Thoracic aorta (tissue), 2 donors: ENCODE results near the gene CYTH1. TPM values are rescaled to one million over a fixed set of nuclear protein-coding genes. Genes with fewer than 3 reads are reported as not detected.

ENCODE experiments used
- ATAC-seq: fragments of 150-250 bp; one replicate; pipeline ENCODE4 v1.8.0; 2017; ENCODE audit warnings: low read depth; ENCODE audit not compliant: insufficient number of reproducible peaks, low FRiP score
- DNase-seq: peaks from one replicate; pipeline ENCODE4 v3.0.0-alpha.2; 2020; ENCODE audit warnings: low spot score
- H3K27ac ChIP-seq, 2 donors: fragments of 200-600 bp; sonication (generic); 1 replicate in 1 of 2; 2 replicates in 1 of 2; pipeline ENCODE4 v1.5.1; 2016; ENCODE audit warnings: mild to moderate bottlenecking in 2 of 2, moderate library complexity in 2 of 2
- H3K27me3 ChIP-seq: fragments of 200-600 bp; sonication (generic); replicated peaks from 2 replicates; pipeline ENCODE4 v1.6.0; 2016; ENCODE audit warnings: mild to moderate bottlenecking; ENCODE audit not compliant: insufficient read depth
- H3K36me3 ChIP-seq: fragments of 200-600 bp; sonication (generic); one replicate; pipeline ENCODE4 v1.5.1; 2016
- H3K4me1 ChIP-seq, 2 donors: fragments of 200-600 bp; sonication (generic); 1 replicate in 1 of 2; 2 replicates in 1 of 2; pipeline versions ENCODE4 v1.5.1 to v1.6.0; 2016; ENCODE audit warnings: low read depth in 2 of 2, mild to moderate bottlenecking in 1 of 2; ENCODE audit not compliant: control insufficient read depth in 1 of 2
- H3K4me3 ChIP-seq: fragments of 200-600 bp; sonication (generic); 2 replicates; pipeline ENCODE4 v1.5.1; 2016; ENCODE audit warnings: mild to moderate bottlenecking
- H3K9me3 ChIP-seq: fragments of 200-600 bp; sonication (generic); 2 replicates; pipeline ENCODE4 v1.5.1; 2016
- total RNA-seq, 2 donors: library from RNA; depleted of rRNA; stranded (reverse); fragments of >200 nt; gene quantifications; one replicate each; pipeline versions ENCODE4 v1.1.0 to v1.2.3, GENCODE V29; 2016
- TF ChIP-seq, protein P1 (sequence below): fragments of 200-600 bp; sonication (generic); IDR thresholded peaks from one replicate; pipeline ENCODE4 v1.5.1; 2019; ENCODE audit warnings: antibody characterized with exemption

Gene CYTH1
- total RNA-seq, 2 donors from 2014 or later = 79.2 to 79.4 TPM

DNA sequence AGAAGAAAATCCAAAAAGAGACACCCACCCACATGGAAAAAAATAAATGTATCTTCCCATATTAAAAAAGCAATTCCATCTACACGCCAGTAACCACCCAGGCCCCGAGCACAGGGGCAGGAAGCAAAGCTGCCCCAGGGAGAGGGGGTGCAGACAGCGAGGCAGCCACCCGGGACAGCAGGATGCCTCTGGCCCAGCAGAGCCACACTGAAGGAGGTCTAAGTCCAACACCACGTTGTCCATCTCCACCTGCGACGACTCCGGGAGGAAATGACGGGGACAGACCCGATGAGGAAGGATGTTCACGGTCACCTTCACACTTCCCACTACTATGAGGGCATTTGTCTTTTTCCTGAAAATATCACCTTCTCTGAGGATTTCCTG, 14.4 kb upstream of the CYTH1 start:
- TF ChIP-seq, protein P1, sequence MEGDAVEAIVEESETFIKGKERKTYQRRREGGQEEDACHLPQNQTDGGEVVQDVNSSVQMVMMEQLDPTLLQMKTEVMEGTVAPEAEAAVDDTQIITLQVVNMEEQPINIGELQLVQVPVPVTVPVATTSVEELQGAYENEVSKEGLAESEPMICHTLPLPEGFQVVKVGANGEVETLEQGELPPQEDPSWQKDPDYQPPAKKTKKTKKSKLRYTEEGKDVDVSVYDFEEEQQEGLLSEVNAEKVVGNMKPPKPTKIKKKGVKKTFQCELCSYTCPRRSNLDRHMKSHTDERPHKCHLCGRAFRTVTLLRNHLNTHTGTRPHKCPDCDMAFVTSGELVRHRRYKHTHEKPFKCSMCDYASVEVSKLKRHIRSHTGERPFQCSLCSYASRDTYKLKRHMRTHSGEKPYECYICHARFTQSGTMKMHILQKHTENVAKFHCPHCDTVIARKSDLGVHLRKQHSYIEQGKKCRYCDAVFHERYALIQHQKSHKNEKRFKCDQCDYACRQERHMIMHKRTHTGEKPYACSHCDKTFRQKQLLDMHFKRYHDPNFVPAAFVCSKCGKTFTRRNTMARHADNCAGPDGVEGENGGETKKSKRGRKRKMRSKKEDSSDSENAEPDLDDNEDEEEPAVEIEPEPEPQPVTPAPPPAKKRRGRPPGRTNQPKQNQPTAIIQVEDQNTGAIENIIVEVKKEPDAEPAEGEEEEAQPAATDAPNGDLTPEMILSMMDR = no peak
- ATAC-seq (no peak), DNase-seq (no peak)
- H3K9me3 ChIP-seq = no peaks in the 10 kb centered on the region
- no peak overlapping the region for H3K4me3 ChIP-seq
- no peaks in the 10 kb centered on the region for H3K27me3 ChIP-seq
- H3K4me1 ChIP-seq = peaks cover 0 to 4% of the 10 kb centered on the region in 2 donors
- peaks cover 50% of the 10 kb centered on the region for H3K36me3 ChIP-seq
- no peak overlapping the region for H3K27ac ChIP-seq

DNA sequence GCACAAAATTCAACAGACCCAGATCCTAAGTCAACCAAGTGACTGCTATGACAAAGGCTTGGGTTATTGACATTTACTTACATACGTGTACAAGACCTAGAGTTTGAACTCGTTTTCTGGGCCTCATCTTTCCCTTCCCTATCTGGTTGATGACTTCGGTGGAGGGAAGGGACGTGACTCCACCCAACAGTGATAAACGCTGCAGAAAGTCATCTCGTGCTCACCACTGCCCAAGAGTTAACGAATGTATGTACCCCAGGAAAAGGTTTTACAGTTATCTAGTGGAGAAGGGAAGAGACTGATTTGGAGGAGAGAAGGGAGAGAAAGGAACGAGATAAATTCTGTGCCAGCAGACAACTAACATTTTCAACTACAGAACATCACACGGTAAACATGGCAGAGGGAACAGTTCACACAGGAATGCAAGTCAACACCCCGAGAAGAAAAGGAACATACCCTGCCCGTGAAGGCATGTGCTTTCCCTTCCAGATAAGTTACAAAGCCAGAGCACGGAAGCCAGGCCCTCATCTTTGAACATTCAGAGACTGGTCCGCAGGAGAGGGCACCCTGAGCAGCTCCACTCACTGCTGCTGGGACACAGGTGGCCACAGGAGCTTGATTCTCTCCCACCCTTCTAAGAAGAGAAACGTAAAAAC, 13.9 kb upstream of the CYTH1 start:
- no peak for ATAC-seq

DNA sequence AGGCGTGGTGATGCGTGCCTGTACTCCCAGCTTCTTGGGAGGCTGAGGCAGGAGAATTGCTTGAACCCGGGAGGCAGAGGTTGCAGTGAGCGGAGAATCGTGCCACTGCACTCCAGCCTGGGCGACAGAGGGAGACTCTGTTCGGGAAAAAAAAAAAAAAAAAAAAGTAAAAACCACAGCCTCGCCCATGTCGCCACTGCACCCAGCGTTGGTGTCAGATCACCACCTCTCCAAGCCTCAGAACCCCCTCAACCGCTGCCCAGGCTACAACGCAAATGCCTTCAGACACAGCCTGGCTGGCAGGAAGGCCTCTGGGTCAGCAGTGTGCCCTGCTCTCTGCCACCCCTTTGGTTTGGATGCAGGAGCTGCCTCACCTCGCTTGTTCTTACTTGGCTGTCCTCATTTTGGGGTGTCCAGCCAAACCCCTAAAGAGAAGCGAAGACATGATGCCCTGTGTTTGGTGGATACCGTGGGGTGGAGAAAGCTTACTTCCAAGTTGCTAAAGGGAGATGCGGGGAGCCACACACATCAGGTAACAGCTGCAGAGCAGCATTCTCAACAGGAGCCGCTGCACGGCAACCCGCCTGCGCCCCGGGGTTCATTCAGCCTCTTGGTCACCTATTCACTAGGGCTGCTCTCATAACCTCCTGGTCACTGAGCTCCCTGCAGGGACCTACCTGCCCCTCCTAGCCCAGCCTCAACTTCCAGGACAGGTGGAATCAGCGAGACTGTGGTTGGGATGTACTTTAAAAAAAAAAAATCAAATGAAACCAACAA, 13.0 kb upstream of the CYTH1 start:
- ATAC-seq (no peak), DNase-seq (no peak)
- no peaks in the 10 kb centered on the region for H3K9me3 ChIP-seq
- H3K36me3 ChIP-seq = peaks cover 45% of the 10 kb centered on the region
- H3K4me3 ChIP-seq = no peak overlapping the region
- H3K27me3 ChIP-seq = no peaks in the 10 kb centered on the region
- TF ChIP-seq, protein P1 = no peak
- H3K27ac ChIP-seq = no peak overlapping the region
- H3K4me1 ChIP-seq = peaks cover 3 to 18% of the 10 kb centered on the region in 2 donors

More for the DNA sequence above, 13.9 kb upstream of the CYTH1 start:
- Histone ChIP-seq H3K4me1 (peaks cover 0 to 10% of the 10 kb centered on the region in 2 donors), H3K36me3 (peaks cover 45% of the 10 kb centered on the region), H3K9me3 (no peaks in the 10 kb centered on the region), H3K27ac (no peak overlapping the region), H3K27me3 (no peaks in the 10 kb centered on the region), H3K4me3 (no peak overlapping the region)
- DNase-seq = no peak
- TF ChIP-seq, protein P1 = no peak

DNA sequence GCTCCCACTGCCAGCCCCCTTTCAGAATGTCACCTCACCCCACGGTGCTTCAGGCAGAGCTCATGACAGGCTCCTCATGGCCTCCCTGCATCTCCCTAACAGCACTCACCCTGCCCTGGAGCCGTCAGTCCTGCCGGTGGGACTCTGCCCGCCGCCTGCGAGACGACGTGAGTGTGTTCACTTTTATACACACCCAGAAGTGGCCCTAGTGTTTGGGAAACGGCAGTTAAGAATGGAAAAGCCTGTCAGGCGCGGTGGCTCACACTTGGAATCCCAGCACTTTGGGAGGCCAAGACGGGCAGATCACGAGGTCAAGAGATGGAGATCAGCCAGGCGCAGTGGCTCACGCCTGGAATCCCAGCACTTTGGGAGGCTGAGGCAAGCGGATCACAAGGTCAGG, 12.3 kb upstream of the CYTH1 start:
- Histone ChIP-seq H3K4me3 (no peak overlapping the region), H3K27ac (no peak overlapping the region), H3K9me3 (no peaks in the 10 kb centered on the region), H3K36me3 (peaks cover 43% of the 10 kb centered on the region), H3K27me3 (no peaks in the 10 kb centered on the region), H3K4me1 (peaks cover 10 to 25% of the 10 kb centered on the region in 2 donors)
- TF ChIP-seq, protein P1 = no peak
- no peak for ATAC-seq
- DNase-seq = no peak

DNA sequence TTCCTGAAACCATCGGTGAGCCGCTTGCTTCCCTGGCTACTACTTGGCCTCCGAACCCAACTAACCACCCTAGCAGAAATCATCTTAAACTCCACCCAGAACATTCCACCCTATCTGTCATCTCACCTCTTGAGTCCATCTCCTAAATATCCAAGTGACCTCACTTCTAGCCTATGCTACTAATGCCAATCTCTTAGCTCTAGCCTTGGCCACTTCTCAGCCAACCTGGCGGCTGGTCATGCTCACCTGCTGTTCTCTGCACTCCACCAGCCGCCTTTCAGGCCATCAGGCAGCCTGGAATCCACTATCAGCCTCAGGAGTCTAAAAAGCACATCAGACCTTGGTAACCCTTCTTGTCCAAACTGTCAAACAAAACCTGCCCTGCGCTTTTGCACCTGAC, 11.9 kb upstream of the CYTH1 start:
- Histone ChIP-seq H3K4me1 (peaks cover 13 to 28% of the 10 kb centered on the region in 2 donors), H3K9me3 (no peaks in the 10 kb centered on the region), H3K27me3 (no peaks in the 10 kb centered on the region), H3K27ac (no peak overlapping the region), H3K36me3 (peaks cover 38% of the 10 kb centered on the region), H3K4me3 (no peak overlapping the region)
- DNase-seq (no peak), ATAC-seq (no peak)
- TF ChIP-seq, protein P1 = no peak
